ENCODE measurements around the gene PDE4B. TPM values are rescaled to one million over a fixed set of nuclear protein-coding genes. Genes with fewer than 3 reads are reported as not detected.

Gene PDE4B
- total and polyA plus RNA-seq, 11 donors: 1.4 to 71.9 (median 16.2) TPM

DNA sequence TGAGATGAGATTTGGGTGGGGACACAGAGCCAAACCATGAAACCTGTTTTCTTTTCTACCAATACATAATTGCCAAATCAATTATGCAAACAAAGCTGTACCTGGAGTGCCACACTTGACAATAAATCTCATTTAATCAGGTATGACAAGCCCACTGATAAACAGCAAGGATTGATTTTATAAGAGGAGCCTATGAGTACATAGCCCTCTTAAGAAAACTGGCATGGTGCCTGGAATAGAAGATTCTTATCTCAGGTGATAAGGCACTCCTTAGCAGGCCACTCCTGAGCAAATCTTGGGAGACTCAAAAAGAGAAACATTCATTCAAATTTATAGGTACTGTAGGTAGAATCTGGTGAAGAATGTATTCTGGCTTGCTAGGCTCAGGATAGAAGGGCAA is 28.6 kb upstream of the PDE4B start:
- intact Hi-C loops (cut with DNase I): loop anchor here in 1 of 10 donors (5.0 kb wide), 1 partner anchor 452 kb away; no protein-coding TSS in a partner anchor
- DNase-seq (no peak), ATAC-seq (no peak)
- Histone ChIP-seq H3K27me3 (peaks cover 0 to 8% (median 0%) of the 10 kb centered on the region in 9 donors), H3K27ac (no peak overlapping the region), H3K9me3 (peaks cover 0 to 20% (median 0%) of the 10 kb centered on the region in 12 donors), H3K4me3 (no peak overlapping the region), H3K36me3 (no peaks in the 10 kb centered on the region), H3K4me1 (no peaks in the 10 kb centered on the region)
- TF ChIP-seq POLR2A (IDR thresholded peaks at IDR 0.05): no peak

DNA sequence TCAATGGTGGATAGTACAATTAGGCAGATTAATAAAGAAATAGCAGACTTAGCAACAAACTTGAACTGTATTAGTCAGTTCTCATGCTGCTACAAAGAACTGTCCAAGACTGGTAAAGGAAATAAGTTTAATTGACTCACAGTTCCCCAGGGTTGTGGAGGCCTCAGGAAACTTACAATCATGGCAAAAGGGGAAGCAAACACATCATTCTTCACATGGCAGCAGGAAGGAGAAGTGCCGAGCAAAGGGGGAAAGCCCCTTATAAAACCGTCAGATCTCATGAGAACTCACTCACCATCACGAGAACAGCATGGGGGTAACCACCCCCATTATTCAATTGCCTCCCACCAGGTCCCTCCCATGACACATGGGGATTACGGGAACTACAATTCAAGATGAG is 27.1 kb upstream of the PDE4B start:
- no peak overlapping the region for H3K4me3 ChIP-seq
- no peaks in the 10 kb centered on the region for H3K36me3 ChIP-seq
- 44 to 84% (median 63%) methylated on average over 4 of the region's 4 CpGs for WGBS, 4 donors
- peaks cover 0 to 20% (median 0%) of the 10 kb centered on the region in 12 donors for H3K9me3 ChIP-seq
- H3K27ac ChIP-seq: no peak overlapping the region
- H3K4me1 ChIP-seq: no peaks in the 10 kb centered on the region
- DNase-seq: no peak
- H3K27me3 ChIP-seq: peaks cover 0 to 8% (median 0%) of the 10 kb centered on the region in 9 donors
- TF ChIP-seq, protein P1, sequence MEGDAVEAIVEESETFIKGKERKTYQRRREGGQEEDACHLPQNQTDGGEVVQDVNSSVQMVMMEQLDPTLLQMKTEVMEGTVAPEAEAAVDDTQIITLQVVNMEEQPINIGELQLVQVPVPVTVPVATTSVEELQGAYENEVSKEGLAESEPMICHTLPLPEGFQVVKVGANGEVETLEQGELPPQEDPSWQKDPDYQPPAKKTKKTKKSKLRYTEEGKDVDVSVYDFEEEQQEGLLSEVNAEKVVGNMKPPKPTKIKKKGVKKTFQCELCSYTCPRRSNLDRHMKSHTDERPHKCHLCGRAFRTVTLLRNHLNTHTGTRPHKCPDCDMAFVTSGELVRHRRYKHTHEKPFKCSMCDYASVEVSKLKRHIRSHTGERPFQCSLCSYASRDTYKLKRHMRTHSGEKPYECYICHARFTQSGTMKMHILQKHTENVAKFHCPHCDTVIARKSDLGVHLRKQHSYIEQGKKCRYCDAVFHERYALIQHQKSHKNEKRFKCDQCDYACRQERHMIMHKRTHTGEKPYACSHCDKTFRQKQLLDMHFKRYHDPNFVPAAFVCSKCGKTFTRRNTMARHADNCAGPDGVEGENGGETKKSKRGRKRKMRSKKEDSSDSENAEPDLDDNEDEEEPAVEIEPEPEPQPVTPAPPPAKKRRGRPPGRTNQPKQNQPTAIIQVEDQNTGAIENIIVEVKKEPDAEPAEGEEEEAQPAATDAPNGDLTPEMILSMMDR (IDR thresholded peaks at IDR 0.05): no peak
- no peak for TF ChIP-seq POLR2A (IDR thresholded peaks at IDR 0.05)
- intact Hi-C loops (cut with DNase I): no loop called here
- no peak for ATAC-seq

- DNase-seq (no peak), ATAC-seq (no peak)
- 75 to 79% (median 76%) methylated on average over 2 of the region's 2 CpGs for WGBS, 4 donors
- Histone ChIP-seq H3K36me3 (no peaks in the 10 kb centered on the region), H3K4me3 (no peak overlapping the region), H3K9me3 (peaks cover 0 to 20% (median 0%) of the 10 kb centered on the region in 12 donors), H3K4me1 (no peaks in the 10 kb centered on the region), H3K27me3 (no peaks in the 10 kb centered on the region), H3K27ac (no peak overlapping the region)
- TF ChIP-seq POLR2A (IDR thresholded peaks at IDR 0.05): no peak
- TF ChIP-seq, protein P1 (IDR thresholded peaks at IDR 0.05): no peak
- intact Hi-C loops (cut with DNase I): no loop called here
These were observed 23.1 kb upstream of the PDE4B start for GRCh38 chr1:65769636-65770035.

- intact Hi-C loops (cut with DNase I): no loop called here
- 43 to 58% (median 49%) methylated on average over 2 of the region's 2 CpGs for WGBS, 4 donors
- no peak overlapping the region for H3K27ac ChIP-seq
These were observed 20.1 kb upstream of the PDE4B start for GRCh38 chr1:65772607-65773006.

More at GRCh38 chr1:65772607-65773006, 20.1 kb upstream of the PDE4B start:
- DNase-seq (no peak), ATAC-seq (no peak)
- Histone ChIP-seq H3K9me3 (peaks cover 0 to 12% (median 0%) of the 10 kb centered on the region in 12 donors), H3K27me3 (peaks cover 0 to 5% (median 0%) of the 10 kb centered on the region in 9 donors), H3K4me3 (no peak overlapping the region), H3K4me1 (no peaks in the 10 kb centered on the region), H3K36me3 (no peaks in the 10 kb centered on the region)
- no peak for TF ChIP-seq POLR2A (IDR thresholded peaks at IDR 0.05)
- TF ChIP-seq, protein P1 (IDR thresholded peaks at IDR 0.05): no peak

Data from heart left ventricle (tissue), 16 donors.